HG02973 (cell line): ENCODE results near the gene KIF26A.

ENCODE experiments used
- ATAC-seq: cut with Tn5 transposase; IDR thresholded peaks from one replicate; pipeline ENCODE4 v1.9.1; 2021; ENCODE audit warnings: moderate library complexity; ENCODE audit not compliant: unreplicated experiment

Gene KIF26A

GRCh38 chr14:104174051-104174450, 35.7 kb downstream of the KIF26A start:
- ATAC-seq: no peak

- no peak for ATAC-seq
Observed at GRCh38 chr14:104175041-104175440, 36.7 kb downstream of the KIF26A start.

GRCh38 chr14:104175811-104176210, 37.4 kb downstream of the KIF26A start:
- ATAC-seq: no peak

DNA sequence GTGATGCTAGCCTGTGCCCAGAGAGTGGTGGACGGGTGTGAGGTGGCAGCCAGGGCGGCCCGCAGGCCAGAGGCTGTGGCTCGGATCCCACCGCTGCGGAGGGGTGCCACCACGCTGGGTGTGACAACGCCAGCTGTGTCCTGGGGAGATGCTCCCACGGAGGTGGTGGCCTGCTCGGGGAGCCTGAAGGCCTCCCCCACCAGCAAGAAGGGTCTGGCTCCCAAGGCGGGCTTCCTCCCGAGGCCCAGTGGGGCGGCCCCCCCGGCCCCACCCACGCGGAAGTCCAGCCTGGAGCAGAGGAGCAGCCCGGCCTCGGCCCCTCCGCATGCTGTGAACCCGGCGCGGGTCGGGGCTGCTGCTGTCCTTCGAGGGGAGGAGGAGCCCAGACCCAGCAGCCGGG, 38.2 kb downstream of the KIF26A start:
- no peak for ATAC-seq

- no peak for ATAC-seq
Observed at GRCh38 chr14:104177411-104177810, 39.0 kb downstream of the KIF26A start.

- no peak for ATAC-seq
Observed at GRCh38 chr14:104178279-104178678, 39.9 kb downstream of the KIF26A start.

DNA sequence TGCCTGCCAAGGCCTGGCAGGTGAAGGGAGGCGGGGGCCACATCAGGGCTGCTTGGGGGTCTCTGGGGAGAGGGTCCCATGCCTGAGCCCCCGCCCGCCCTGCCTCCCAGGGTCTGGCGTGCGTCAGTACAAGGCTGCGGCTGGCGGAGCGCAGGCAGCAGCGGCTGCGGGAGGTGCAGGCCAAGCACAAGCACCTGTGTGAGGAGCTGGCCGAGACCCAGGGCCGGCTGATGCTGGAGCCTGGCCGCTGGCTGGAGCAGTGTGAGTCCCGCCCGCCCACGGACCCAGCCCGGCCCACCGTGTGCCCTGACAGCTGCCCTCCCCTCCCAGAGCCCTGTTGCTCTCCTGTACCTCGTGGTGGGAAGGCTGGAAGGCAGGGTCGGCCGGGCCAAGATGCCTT, 40.7 kb downstream of the KIF26A start:
- ATAC-seq: no peak

- no peak for ATAC-seq
Observed at GRCh38 chr14:104179564-104180129, 41.3 kb downstream of the KIF26A start.

DNA sequence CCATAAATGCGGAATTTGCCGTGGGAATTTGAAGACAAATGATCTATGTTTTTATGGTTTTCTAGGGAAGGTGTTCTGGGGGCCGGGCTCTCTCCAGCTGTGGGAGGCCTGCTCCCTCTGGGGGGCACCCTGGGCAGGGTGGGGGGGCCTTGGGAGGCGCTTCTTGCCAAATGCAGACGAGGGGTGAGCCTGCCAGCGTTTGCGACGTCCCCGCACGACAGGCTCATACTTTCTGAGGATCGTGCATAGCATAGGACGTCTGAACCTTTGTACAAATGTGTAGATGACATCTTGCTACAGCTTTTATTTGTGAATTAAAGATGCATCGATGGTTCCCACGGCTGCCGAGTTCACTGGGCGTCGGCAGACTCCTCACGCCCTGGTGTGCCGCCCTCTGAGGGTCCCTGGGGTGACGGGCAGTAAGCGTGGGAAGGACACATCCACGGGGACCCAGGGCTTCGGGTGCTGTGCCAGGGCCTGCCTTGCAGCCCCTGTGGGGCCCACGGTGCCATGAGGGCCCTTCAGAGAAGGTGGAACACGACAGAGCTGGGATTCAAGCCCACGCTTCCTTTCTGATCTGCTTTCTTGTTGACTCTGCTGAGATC, 42.3 kb downstream of the KIF26A start:
- ATAC-seq: no peak

GRCh38 chr14:104181761-104182530, 43.6 kb downstream of the KIF26A start:
- no peak for ATAC-seq

DNA sequence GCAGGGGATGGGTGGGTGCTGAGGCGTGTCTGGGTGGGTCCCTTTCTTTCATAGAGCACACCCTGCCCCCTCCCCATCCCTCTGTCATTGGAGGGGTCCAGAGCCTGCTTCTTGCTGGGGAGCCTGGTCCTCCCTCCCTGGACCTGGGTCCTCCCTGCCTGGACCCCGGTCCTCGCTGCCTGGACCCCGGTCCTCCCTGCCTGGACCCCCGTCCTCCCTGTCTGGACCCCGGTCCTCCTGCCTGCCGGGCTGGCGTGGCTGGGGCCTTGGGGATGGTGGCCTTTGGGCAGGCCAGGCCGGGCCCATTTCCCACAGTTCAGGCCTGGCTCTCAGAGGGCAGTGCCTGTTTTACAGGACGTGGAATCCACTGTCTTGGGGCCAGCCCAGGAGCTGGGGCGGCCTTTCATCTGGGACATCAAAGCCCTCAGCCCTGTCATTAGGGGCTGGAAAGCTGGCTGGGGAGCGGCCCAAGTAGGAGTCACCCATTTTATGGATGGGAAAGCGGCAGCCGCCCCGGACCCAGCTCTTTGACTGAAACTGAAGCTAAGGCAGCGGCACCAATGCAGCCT, 44.6 kb downstream of the KIF26A start:
- no peak for ATAC-seq

DNA sequence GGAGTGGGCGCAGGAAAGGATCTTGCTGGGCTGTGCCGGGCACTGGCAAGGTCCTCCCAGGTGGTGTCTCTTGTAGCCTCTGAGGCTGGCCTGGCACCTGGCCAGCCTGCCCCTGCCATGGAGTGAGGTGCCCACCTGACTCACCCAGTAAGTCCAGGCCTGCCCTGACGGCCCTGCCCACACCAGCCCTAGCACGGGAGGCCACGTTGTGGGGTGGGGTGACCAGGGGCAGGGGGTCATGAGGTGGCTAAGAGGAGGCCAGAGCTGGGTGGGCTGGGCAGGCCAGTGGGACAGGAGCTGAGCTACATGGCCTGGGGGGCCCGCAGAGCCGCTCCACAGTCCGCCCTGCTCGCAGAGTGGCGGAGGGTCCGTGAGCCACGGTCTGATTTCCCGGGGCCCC, 45.4 kb downstream of the KIF26A start:
- ATAC-seq: no peak

DNA sequence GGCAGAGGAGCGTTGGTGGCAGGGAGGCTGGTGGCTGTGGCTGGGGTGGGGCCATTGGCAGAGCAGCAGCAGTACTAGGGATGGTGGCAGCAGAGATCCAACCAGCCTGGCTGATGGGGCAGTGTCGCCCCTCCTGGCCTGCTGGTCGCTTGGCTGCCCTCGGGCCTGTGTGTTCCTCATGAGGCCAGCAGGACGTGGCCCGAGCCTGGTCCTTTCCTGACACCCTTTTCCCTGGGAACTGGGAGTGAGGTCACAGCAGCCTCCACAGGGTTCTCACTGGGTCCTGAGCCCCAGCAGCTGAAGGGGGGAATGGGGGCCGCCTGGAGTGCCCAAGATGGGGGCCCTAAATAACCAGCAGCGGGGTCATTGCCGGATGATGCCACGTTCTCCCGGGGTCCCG, 46.1 kb downstream of the KIF26A start:
- ATAC-seq: no peak

DNA sequence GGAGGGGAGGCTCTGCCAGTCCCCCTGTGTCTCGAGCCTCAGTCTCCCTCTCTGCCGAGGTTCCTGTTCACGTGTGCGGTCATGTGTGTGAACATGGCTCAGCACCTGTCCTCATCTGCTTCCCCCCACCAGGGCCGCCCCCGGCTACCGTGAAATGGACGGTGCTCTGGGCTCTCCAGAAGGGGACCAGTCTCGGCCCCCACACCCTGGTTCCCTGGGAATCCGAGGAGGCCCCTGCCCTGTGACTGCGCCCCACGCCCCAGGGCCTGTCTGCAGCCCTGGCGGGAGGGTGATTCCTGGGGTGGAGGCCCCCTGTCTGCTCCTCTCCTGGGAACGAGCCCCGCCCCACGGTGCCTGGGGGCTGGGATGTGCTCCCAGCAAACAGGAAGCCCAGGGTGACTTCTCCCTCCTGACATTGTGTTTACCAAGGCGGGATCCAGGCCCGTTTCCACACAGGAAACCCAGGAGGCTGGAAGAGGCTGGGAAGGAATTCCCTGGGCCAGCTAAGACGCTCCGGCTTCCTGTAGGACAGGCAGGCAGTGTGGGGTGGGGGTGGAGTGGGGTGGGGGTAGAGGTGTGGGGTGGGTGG, 46.6 kb downstream of the KIF26A start:
- ATAC-seq: no peak

- no peak for ATAC-seq
Observed at GRCh38 chr14:104185916-104186495, 47.6 kb downstream of the KIF26A start.

DNA sequence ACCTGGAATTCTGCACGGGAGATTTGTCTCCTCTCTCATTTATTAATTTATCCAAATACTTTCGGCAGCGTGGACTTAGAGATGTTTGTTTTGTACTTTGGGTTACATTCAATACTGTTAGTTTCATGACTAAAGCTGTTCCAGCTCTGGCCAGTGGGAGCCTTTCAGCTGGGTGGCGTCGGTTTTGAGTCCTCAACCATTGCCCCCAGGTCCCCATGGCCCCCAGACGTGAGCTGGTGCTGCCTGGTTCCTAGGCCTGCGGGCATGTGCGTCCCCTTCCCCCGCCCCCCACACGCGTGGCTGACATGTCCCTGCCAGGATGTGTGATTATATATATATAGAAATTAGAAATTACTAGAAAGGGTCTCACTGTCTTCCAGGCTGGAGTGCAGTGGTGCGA, 48.2 kb downstream of the KIF26A start:
- no peak for ATAC-seq

GRCh38 chr14:104187121-104187889, 48.9 kb downstream of the KIF26A start:
- no peak for ATAC-seq

DNA sequence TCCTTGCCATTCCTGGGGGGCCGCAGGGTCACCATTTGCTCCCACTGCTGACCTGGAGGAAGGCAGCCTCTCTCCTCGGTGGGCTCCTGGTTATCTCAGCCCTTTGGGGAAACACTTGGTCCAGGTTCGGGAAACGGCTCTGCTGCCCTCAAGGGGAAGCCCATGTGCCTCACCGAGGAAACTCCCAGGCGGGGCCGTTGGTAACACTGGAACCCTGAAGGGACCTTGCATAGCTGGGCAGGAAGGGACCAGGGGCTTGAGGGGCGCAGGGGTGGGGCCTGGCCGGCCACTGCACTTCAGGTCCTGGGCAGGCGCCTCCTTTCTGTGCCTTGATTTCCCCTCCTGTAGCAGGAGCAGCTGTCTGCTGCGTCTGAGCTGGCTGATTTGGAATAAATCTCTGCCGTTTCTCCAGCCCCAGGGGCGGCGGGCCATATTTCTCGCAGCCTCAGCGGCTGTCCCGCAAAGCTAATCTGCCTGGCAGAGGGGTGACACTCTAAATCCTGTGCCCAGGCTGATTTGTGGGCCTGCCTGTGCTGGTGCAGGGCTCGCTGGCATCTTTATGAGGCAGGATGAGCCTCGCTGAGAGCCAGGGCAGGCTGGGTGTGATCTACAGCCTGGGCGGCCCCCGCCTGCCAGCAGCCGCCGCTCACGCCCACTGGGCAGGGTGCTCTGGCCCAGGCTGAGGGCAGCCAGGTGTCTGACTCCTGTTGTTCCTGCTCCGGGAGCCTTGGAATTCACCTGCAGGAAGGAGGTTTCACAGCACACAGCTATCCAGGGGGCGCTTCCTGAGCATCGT, 49.7 kb downstream of the KIF26A start:
- ATAC-seq: no peak

DNA sequence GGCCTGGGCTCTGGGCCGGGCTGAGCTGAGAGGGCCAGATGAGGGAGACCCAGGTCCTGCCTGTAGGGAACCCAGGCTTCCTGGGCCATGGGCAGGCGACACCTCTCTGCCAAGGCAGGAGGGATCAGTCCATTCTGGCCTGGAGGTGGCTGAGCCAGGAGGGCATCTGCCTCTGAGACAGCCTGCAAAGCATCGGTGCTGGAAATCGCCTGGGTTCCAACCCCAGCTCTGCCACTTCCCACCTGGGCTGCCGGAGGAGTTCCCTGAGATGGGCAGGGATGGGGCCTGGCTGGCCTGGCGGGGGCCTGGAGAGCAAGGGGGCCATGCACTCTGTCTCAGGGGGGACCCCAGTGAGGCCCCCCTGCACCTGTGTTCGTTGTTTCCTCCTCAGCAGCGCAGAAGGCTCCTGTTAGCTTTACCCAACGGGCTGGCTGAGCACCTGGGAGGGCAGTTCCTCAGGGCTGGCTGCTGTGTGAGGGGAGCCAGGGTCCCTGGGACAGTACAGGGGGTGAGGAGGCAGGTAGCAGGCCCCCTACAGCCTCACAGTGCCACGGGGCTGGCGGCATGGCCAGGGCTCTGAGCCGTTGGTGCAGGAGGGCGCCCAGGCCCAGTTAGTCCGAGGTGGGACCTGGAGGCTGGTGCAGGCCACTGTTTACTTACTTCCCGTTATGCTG, 50.5 kb downstream of the KIF26A start:
- no peak for ATAC-seq
